GM18873 (cell line): ENCODE data around the gene AMH.

Experiments used
- ATAC-seq: cut with Tn5 transposase; IDR thresholded peaks from one replicate; pipeline ENCODE4 v1.9.1; 2021; ENCODE audit warnings: mild to moderate bottlenecking, moderate library complexity, moderate number of reproducible peaks; ENCODE audit not compliant: unreplicated experiment, low FRiP score

Gene AMH

GRCh38 chr19:2233601-2234280 lies 15.4 kb upstream of the AMH start:
- no peak for ATAC-seq

- ATAC-seq = no peak
These were observed 14.1 kb upstream of the AMH start for GRCh38 chr19:2234996-2235380.

- peak; percentile 10 for ATAC-seq
These were observed 13.6 kb upstream of the AMH start for GRCh38 chr19:2235381-2236063.

- peak; percentile 26 for ATAC-seq
These were observed 13.1 kb upstream of the AMH start for GRCh38 chr19:2236064-2236313.

- ATAC-seq = peak; percentile 66
These were observed 12.6 kb upstream of the AMH start, which contains the start of the genes PLEKHJ1 and SF3A2 for GRCh38 chr19:2236314-2237050. TSS of gene PLEKHJ1 (minus strand) at chr19:2236329. CDS start at chr19:2236248, 81 bp downstream. TSS of gene SF3A2 (plus strand) at chr19:2236824. CDS start at chr19:2243419, 6,595 bp downstream.

- ATAC-seq = no peak
These were observed 11.9 kb upstream of the AMH start for GRCh38 chr19:2237051-2237868.

- no peak for ATAC-seq
These were observed 11.3 kb upstream of the AMH start for GRCh38 chr19:2237869-2238153.

GRCh38 chr19:2239173-2239572 lies 9.9 kb upstream of the AMH start:
- no peak for ATAC-seq

GRCh38 chr19:2239771-2240770 lies 9.1 kb upstream of the AMH start:
- no peak for ATAC-seq

- no peak for ATAC-seq
These were observed 8.0 kb upstream of the AMH start for GRCh38 chr19:2240881-2241760.

- ATAC-seq = no peak
These were observed 7.0 kb upstream of the AMH start for GRCh38 chr19:2242092-2242537.

- ATAC-seq = no peak
These were observed 6.3 kb upstream of the AMH start for GRCh38 chr19:2242816-2243215.

- ATAC-seq = no peak
These were observed 5.6 kb upstream of the AMH start for GRCh38 chr19:2243274-2244124.

- ATAC-seq = no peak
These were observed 5.1 kb upstream of the AMH start for GRCh38 chr19:2244125-2244411.

- no peak for ATAC-seq
These were observed 4.6 kb upstream of the AMH start for GRCh38 chr19:2244486-2244885.

GRCh38 chr19:2245273-2245672 lies 3.9 kb upstream of the AMH start:
- no peak for ATAC-seq

- no peak for ATAC-seq
These were observed 3.0 kb upstream of the AMH start for GRCh38 chr19:2246014-2246620.
